ENCODE data around the gene DLGAP1. TPM values are rescaled to one million over a fixed set of nuclear protein-coding genes. Genes with fewer than 3 reads are reported as not detected.
A peak's percentile ranks its signal among the peaks of the same experiment; 100 is the strongest.

Gene DLGAP1
- total and polyA plus RNA-seq, 2 of the 4 experiments (the other 2 are of a cell fraction), result under 0.01 to 0.09 TPM

- H3K4me3 ChIP-seq (ENCODE audit: insufficient read depth, low read depth, low read length), result no peak overlapping the region
- BruUV-seq (replicated peaks), result no TSS peak
- peak overlapping the region; percentile 4 for H2BK5ac ChIP-seq (ENCODE audit: low read depth, low read length, poor library complexity, severe bottlenecking)
- DNase-seq, result no peak
- no peaks in the 10 kb centered on the region for H3K9me3 ChIP-seq (ENCODE audit: control insufficient read depth, insufficient read depth, low read length)
- H3K27ac ChIP-seq (ENCODE audit: insufficient read depth, low read length), result no peak overlapping the region
- peaks cover 10 to 40% of the 10 kb centered on the region in 2 experiments for H3K79me1 ChIP-seq (ENCODE audit: low read depth in 1 of 2, low read length in 2 of 2)
- peaks cover 12% of the 10 kb centered on the region; the same call in 1 of the 2 replicates for H3K9me1 ChIP-seq (ENCODE audit: insufficient read depth, low read length)
- H3K9ac ChIP-seq (ENCODE audit: low read depth, low read length), result no peak overlapping the region
- peaks cover 16% of the 10 kb centered on the region for H3K4me1 ChIP-seq (ENCODE audit: control insufficient read depth, insufficient read depth, low read length)
- H2AK9ac ChIP-seq (replicated peaks; ENCODE audit: low read depth, low read length, poor library complexity), result no peak overlapping the region
- peak overlapping the region; percentile 21; the same call in 1 of the 2 replicates for H4K91ac ChIP-seq (ENCODE audit: insufficient read depth, low read depth, low read length)
- in situ Hi-C loops (cut with MboI; ENCODE audit: low sequenced_read_pairs) (loop anchor here (25.0 kb wide), 1 partner anchor 621 kb away; no protein-coding TSS in a partner anchor), dilution Hi-C loops (cut with HindIII; ENCODE audit: low sequenced_read_pairs, unreplicated experiment) (no loop called here), intact Hi-C loops (cut with micrococcal nuclease) (no loop called here)
- H4K20me1 ChIP-seq (ENCODE audit: insufficient read depth, low read length), result no peaks in the 10 kb centered on the region
- 100% methylated on average over 2 of the region's 4 CpGs; no CpG with 5 or more reads in 1 of the 2 experiments for WGBS, 2 experiments (ENCODE audit: extremely low coverage in 2 of 2, insufficient read length in 1 of 2)
- CTCF ChIA-PET, result no interaction called here
- no peak overlapping the region for H2AFZ ChIP-seq (replicated peaks; ENCODE audit: low read length, poor library complexity)
- H2BK120ac ChIP-seq (ENCODE audit: low read depth, low read length), result peak overlapping the region; percentile 1; the same call in 1 of the 2 replicates
- 0 out of 2 replicates have a peak overlapping the region, but pooled peaks have one; percentile 1 for H2BK20ac ChIP-seq (ENCODE audit: low read depth, low read length)
- no peak overlapping the region for H3K56ac ChIP-seq (ENCODE audit: extremely low read depth, insufficient read depth, low read length)
- peak overlapping the region in 1 of 2 experiments; percentile 10; a peak in 2 of 4 replicates for H4K8ac ChIP-seq (ENCODE audit: low read depth in 2 of 2, low read length in 2 of 2)
- no peak overlapping the region; the same call in 1 of the 2 replicates for H3K14ac ChIP-seq (replicated peaks; ENCODE audit: low read depth, low read length)
- no peaks in the 10 kb centered on the region for H3K36me3 ChIP-seq (ENCODE audit: control insufficient read depth, insufficient read depth, low read length)
- no peak overlapping the region for H3K4me2 ChIP-seq (ENCODE audit: low read depth, low read length)
- H4K5ac ChIP-seq (ENCODE audit: low read depth, low read length), result peak overlapping the region; percentile 27; the same call in 1 of the 2 replicates
- H3K18ac ChIP-seq (ENCODE audit: low read depth, low read length), result no peak overlapping the region
- no peak for ATAC-seq (ENCODE audit: low read depth)
- H2BK15ac ChIP-seq (ENCODE audit: low read depth, low read length), result peak overlapping the region; percentile 9; the same call in 1 of the 3 replicates
- no peak overlapping the region for H3K23ac ChIP-seq (ENCODE audit: low read depth, low read length)
- TF ChIP-seq RAD21 (IDR thresholded peaks at IDR 0.05; ENCODE audit: low read length) (no peak), FOS (IDR thresholded peaks at IDR 0.05; ENCODE audit: low read depth, low read length) (no peak), USF2 (IDR thresholded peaks at IDR 0.05; ENCODE audit: low read depth, low read length) (no peak), NFE2L2 (IDR thresholded peaks at IDR 0.05; ENCODE audit: low read depth, low read length) (no peak), BHLHE40 (IDR thresholded peaks at IDR 0.05; ENCODE audit: low read depth, low read length) (no peak), POLR2A (IDR thresholded peaks at IDR 0.05; ENCODE audit: low read depth, low read length) (no peak), CEBPB (IDR thresholded peaks at IDR 0.05; ENCODE audit: low read depth, low read length) (no peak), CTCF (conservative IDR thresholded peaks at IDR 0.05; ENCODE audit: low read depth, low read length) (no peak), RCOR1 (IDR thresholded peaks at IDR 0.05; ENCODE audit: insufficient replicate concordance, low read length) (no peak), CHD1 (IDR thresholded peaks at IDR 0.05; ENCODE audit: low read depth, low read length) (no peak), MAFK (IDR thresholded peaks at IDR 0.05; ENCODE audit: low read depth, low read length) (no peak), RFX5 (IDR thresholded peaks at IDR 0.05; ENCODE audit: low read depth, low read length) (no peak), MAZ (IDR thresholded peaks at IDR 0.05; ENCODE audit: borderline replicate concordance, low read depth, low read length) (no peak)
- peak overlapping the region; percentile 31; the same call in 1 of the 2 replicates for H2AK5ac ChIP-seq (ENCODE audit: low read depth, low read length)
- H3K4ac ChIP-seq (ENCODE audit: low read depth, low read length), result peak overlapping the region; percentile 18; the same call in 1 of the 2 replicates
- H3K27me3 ChIP-seq (ENCODE audit: control insufficient read depth, insufficient read depth, low read length), result no peaks in the 10 kb centered on the region
- POLR2A ChIA-PET (ENCODE audit: unreplicated experiment), result no interaction called here
Measured at GRCh38 chr18:3608488-3608887, 846.6 kb downstream of the DLGAP1 start.
